ENCODE measurements around the gene SCNN1G. TPM values are rescaled to one million over a fixed set of nuclear protein-coding genes. Genes with fewer than 3 reads are reported as not detected.

Gene SCNN1G
- polyA plus RNA-seq, 1 experiment, result not detected

DNA sequence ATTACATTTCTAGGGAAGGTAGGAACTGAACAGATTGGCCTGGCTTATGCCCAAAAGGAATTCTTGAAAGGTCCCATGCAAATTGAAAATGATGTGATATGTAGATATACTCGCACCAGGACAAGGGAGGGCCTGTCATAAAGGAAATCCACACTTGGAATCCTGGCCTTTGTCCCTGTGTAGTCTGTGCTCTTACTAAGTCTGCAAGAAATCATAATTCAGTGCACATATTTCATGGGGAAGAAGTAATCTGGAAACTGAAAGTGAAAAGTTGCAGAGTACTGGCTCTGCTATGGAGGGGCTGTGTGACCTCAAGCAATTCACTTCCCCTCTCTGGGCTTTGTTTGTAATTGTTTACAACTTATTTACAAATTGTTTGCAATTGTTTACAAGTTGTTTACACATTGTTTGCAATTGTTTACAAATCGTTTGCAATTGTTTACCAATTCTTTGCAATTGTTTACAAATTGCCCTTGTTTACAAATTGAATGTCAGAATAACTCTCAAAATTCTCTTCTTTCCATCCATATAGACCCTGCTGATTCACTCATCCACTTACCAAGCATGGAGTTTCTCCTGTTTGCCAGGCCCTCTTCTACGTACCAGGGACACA is 12.9 kb downstream of the SCNN1G start:
- no peak for TF ChIP-seq CTCF (IDR thresholded peaks at IDR 0.05; ENCODE audit: insufficient read depth, low read depth, low read length)
- no peaks in the 10 kb centered on the region for H3K36me3 ChIP-seq (ENCODE audit: control insufficient read depth, insufficient read depth, low read length)
- CTCF ChIA-PET, result no interaction called here
- H3K27me3 ChIP-seq (ENCODE audit: control insufficient read depth, insufficient read depth, low read length), result no peaks in the 10 kb centered on the region; the same call in 1 of the 2 replicates
- no peak for DNase-seq (ENCODE audit: low read depth)
- H3K4me3 ChIP-seq (ENCODE audit: low read depth, low read length), result no peak overlapping the region
- POLR2A ChIA-PET, result no interaction called here

DNA sequence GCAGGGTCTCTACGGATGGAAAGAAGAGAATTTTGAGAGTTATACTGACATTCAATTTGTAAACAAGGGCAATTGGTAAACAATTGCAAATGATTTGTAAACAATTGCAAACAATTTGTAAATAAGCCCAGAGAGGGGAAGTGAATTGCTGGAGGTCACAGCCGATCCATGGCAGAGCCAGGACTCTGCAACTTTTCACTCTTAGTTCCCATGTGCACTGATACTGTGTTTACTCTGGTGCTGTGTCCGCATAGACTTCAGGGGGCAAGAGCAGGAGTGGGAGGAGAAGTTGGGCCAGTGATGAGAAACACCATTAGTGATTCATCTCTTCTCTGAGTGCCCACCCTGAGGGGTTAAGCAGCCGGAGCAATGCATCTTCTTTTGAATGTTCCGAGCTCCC is 14.0 kb downstream of the SCNN1G start:
- DNase-seq (ENCODE audit: low read depth), result no peak
- H3K4me3 ChIP-seq (ENCODE audit: low read depth, low read length), result no peak overlapping the region
- no peaks in the 10 kb centered on the region; the same call in 1 of the 2 replicates for H3K27me3 ChIP-seq (ENCODE audit: control insufficient read depth, insufficient read depth, low read length)
- ChIA-PET POLR2A (no interaction called here), CTCF (interaction anchor here (0.6 kb wide), 1 partner anchor 239 kb away, joined by 3 read pairs; no protein-coding TSS in a partner anchor)
- no peaks in the 10 kb centered on the region for H3K36me3 ChIP-seq (ENCODE audit: control insufficient read depth, insufficient read depth, low read length)
- no peak for TF ChIP-seq CTCF (IDR thresholded peaks at IDR 0.05; ENCODE audit: insufficient read depth, low read depth, low read length)

- CTCF ChIA-PET, result interaction anchor here (1.8 kb wide), 1 partner anchor 232 kb away, joined by 5 read pairs; no protein-coding TSS in a partner anchor
Observed at GRCh38 chr16:23202166-23202565, 19.6 kb downstream of the SCNN1G start.

GRCh38 chr16:23206986-23207385 is 24.4 kb downstream of the SCNN1G start:
- TF ChIP-seq CTCF (IDR thresholded peaks at IDR 0.05; ENCODE audit: insufficient read depth, low read depth, low read length), result no peak
- ChIA-PET CTCF (no interaction called here), POLR2A (no interaction called here)
- Histone ChIP-seq H3K27me3 (ENCODE audit: control insufficient read depth, insufficient read depth, low read length) (no peaks in the 10 kb centered on the region), H3K36me3 (ENCODE audit: control insufficient read depth, insufficient read depth, low read length) (no peaks in the 10 kb centered on the region), H3K4me3 (ENCODE audit: low read depth, low read length) (no peak overlapping the region)
- DNase-seq (ENCODE audit: low read depth), result no peak

More at GRCh38 chr16:23202166-23202565, 19.6 kb downstream of the SCNN1G start:
- TF ChIP-seq CTCF (IDR thresholded peaks at IDR 0.05; ENCODE audit: insufficient read depth, low read depth, low read length), result no peak
- no peaks in the 10 kb centered on the region for H3K27me3 ChIP-seq (ENCODE audit: control insufficient read depth, insufficient read depth, low read length)
- POLR2A ChIA-PET, result no interaction called here
- DNase-seq (ENCODE audit: low read depth), result no peak
- no peak overlapping the region for H3K4me3 ChIP-seq (ENCODE audit: low read depth, low read length)
- H3K36me3 ChIP-seq (ENCODE audit: control insufficient read depth, insufficient read depth, low read length), result no peaks in the 10 kb centered on the region

DNA sequence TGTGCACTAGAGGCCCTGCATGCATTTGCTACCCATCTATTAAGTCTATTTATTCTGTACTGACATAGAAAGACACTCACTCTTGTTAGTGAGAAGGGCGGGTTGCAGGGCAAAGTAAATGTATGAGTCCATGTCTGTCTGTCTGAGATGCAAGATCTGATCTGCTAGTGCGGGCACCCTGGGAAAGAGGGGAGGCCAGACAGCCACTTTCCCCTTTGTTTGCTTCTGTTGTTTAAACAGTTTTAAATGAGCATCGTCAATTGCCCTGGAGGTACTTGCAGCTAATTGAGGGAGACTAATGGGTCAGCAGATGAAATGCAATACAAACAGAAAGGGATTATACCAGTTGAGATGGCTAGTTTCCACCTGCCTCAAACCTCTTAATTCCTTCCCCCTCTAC is 24.9 kb downstream of the SCNN1G start:
- no peak for TF ChIP-seq CTCF (IDR thresholded peaks at IDR 0.05; ENCODE audit: insufficient read depth, low read depth, low read length)
- H3K27me3 ChIP-seq (ENCODE audit: control insufficient read depth, insufficient read depth, low read length), result no peaks in the 10 kb centered on the region
- CTCF ChIA-PET, result no interaction called here
- H3K4me3 ChIP-seq (ENCODE audit: low read depth, low read length), result no peak overlapping the region
- no peaks in the 10 kb centered on the region for H3K36me3 ChIP-seq (ENCODE audit: control insufficient read depth, insufficient read depth, low read length)
- DNase-seq (ENCODE audit: low read depth), result no peak
- POLR2A ChIA-PET, result no interaction called here
